GM12878 (cell line): ENCODE measurements around the gene BCAR3. TPM values are rescaled to one million over a fixed set of nuclear protein-coding genes. Genes with fewer than 3 reads are reported as not detected.

Source experiments
- ATAC-seq: fragments of 200-7000 bp; cut with Tn5 transposase; 3 replicates; pipeline ENCODE4 v1.9.1; 2020; ENCODE audit warnings: mild to moderate bottlenecking, moderate library complexity
- BruUV-seq: library from RNA; stranded (reverse); fragments of 400-500 nt; replicated peaks from 2 replicates; lab custom pipeline; 2021; lab: Mats Ljungman, UMichigan
- CTCF ChIA-PET: fragments of 300-600 bp; sonication (Branson Sonifier 250); formaldehyde crosslinking; extraction: SDS; loops from one replicate; lab custom pipeline; 2021; ENCODE audit warnings: inconsistent platforms; lab: Yijun Ruan, JAX
- POLR2A ChIA-PET: fragments of 350-600 bp; formaldehyde crosslinking; extraction: SDS; loops from one replicate; lab custom pipeline; 2021; ENCODE audit warnings: inconsistent platforms; lab: Charles Lee
- RAD21 ChIA-PET: fragments of 300-600 bp; sonication (Branson Sonifier 250); formaldehyde crosslinking; loops from one replicate; lab custom pipeline; 2023; ENCODE audit warnings: antibody characterized with exemption; ENCODE audit not compliant: unreplicated experiment; lab: Charles Lee
- SMC1A ChIA-PET: fragments of 300-600 bp; sonication (Branson Sonifier 250); formaldehyde crosslinking; loops from one replicate; lab custom pipeline; 2023; ENCODE audit not compliant: unreplicated experiment, uncharacterized antibody; lab: Charles Lee
- DNase-seq: peaks from one replicate; pipeline ENCODE4 v3.0.0-alpha.2; 2011; ENCODE audit warnings: low read depth, low spot score
- FAIRE-seq: peaks from 3 replicates; lab custom pipeline; 2011; peaks lifted over from hg19 to GRCh38; lab: Jason Lieb, UNC
- H2AFZ ChIP-seq: 2 replicates; pipeline ENCODE4 v1.6.0; 2011; ENCODE audit warnings: low read depth, low read length, control low read depth; ENCODE audit not compliant: control insufficient read depth
- H3K27ac ChIP-seq: 2 replicates; pipeline ENCODE4 v1.5.1; 2011; ENCODE audit warnings: control low read depth; ENCODE audit not compliant: control insufficient read depth, insufficient read depth
- H3K27me3 ChIP-seq, 2 experiments: replicated peaks in 1 of 2; 2 replicates each; pipeline versions ENCODE4 v1.6.0 to v1.6.1; 2011; ENCODE audit warnings: low read length in 1 of 2; ENCODE audit not compliant: control insufficient read depth in 2 of 2, insufficient read depth in 2 of 2
- H3K36me3 ChIP-seq, 2 experiments: 2 replicates each; pipeline ENCODE4 v1.5.1; 2011; ENCODE audit warnings: low read length in 1 of 2; ENCODE audit not compliant: control insufficient read depth in 2 of 2, insufficient read depth in 2 of 2
- H3K4me1 ChIP-seq: 2 replicates; pipeline ENCODE4 v1.6.1; 2011; ENCODE audit warnings: mild to moderate bottlenecking, low read length, moderate library complexity, mixed read lengths; ENCODE audit not compliant: control insufficient read depth, insufficient read depth
- H3K4me2 ChIP-seq: 2 replicates; pipeline ENCODE4 v1.6.0; 2011; ENCODE audit warnings: control low read depth; ENCODE audit not compliant: control insufficient read depth, insufficient read depth
- H3K4me3 ChIP-seq: fragments of 200-600 bp; sonication (generic); 2 replicates; pipeline ENCODE4 v1.5.1; 2016
- H3K79me2 ChIP-seq: 2 replicates; pipeline ENCODE4 v1.6.0; 2011; ENCODE audit warnings: low read length; ENCODE audit not compliant: control insufficient read depth, insufficient read depth
- H3K9ac ChIP-seq: 2 replicates; pipeline ENCODE4 v1.8.0; 2011; ENCODE audit warnings: low read length, control low read depth, mixed read lengths; ENCODE audit not compliant: control insufficient read depth, insufficient read depth
- H3K9me3 ChIP-seq: replicated peaks from 3 replicates; pipeline ENCODE4 v1.5.1; 2011; ENCODE audit warnings: mild to moderate bottlenecking, low read length; ENCODE audit not compliant: control insufficient read depth, insufficient read depth
- H4K20me1 ChIP-seq: 2 replicates; pipeline ENCODE4 v1.6.0; 2011; ENCODE audit not compliant: control insufficient read depth, insufficient read depth
- CBFB ChIP-seq: IDR thresholded peaks from 2 replicates; pipeline ENCODE4 v1.6.1; 2016; ENCODE audit warnings: antibody characterized with exemption, low read depth
- EGR1 ChIP-seq, 2 experiments: IDR thresholded peaks; 1 replicate in 1 of 2; 2 replicates in 1 of 2; pipeline ENCODE4 v1.6.1; 2011 to 2012; ENCODE audit warnings: low read depth in 2 of 2, low read length in 2 of 2, borderline replicate concordance in 1 of 2, mild to moderate bottlenecking in 1 of 2, moderate library complexity in 1 of 2
- EP300 ChIP-seq, 2 experiments: fragments of 150-350 bp in 1 of 2; IDR thresholded peaks; 2 replicates each; pipeline ENCODE4 v1.6.1; 2011 to 2012; ENCODE audit warnings: low read depth in 2 of 2, low read length in 2 of 2, borderline replicate concordance in 1 of 2, improper control_type of control experiment in 1 of 2, inconsistent platforms in 1 of 2; ENCODE audit not compliant: control insufficient read depth in 1 of 2
- ESRRA ChIP-seq: IDR thresholded peaks from 2 replicates; pipeline ENCODE4 v1.6.1; 2012; ENCODE audit warnings: mild to moderate bottlenecking, low read length, improper control_type of control experiment
- IKZF1 ChIP-seq: fragments of 450-650 bp; conservative IDR thresholded peaks from 2 replicates; pipeline ENCODE4 v1.6.1; 2017; ENCODE audit warnings: antibody characterized with exemption, mild to moderate bottlenecking
- POU2F2 ChIP-seq: IDR thresholded peaks from 3 replicates; pipeline ENCODE4 v1.6.1; 2011; ENCODE audit warnings: low read depth, mild to moderate bottlenecking, low read length, borderline replicate concordance
- ZNF207 ChIP-seq: fragments of 450-650 bp; IDR thresholded peaks from 2 replicates; pipeline ENCODE4 v1.6.1; 2014; ENCODE audit warnings: antibody characterized with exemption, mild to moderate bottlenecking, borderline replicate concordance
- WGBS: methylation state at CpG from one replicate; pipeline ENCODE4 v1.1.6; 2016; ENCODE audit warnings: low lambda C conversion rate; ENCODE audit not compliant: insufficient replicate concordance, insufficient coverage; ENCODE audit errors: missing lambda C conversion rate; 5-methylcytosine and 5-hydroxymethylcytosine counted together
- in situ Hi-C: fragments of 300-500 bp; cut with MboI; formaldehyde crosslinking; loops from 9 replicates; pipeline ENCODE4 v1.14.3; 2018; ENCODE audit warnings: mixed read lengths
- intact Hi-C: fragments of 100-400 bp; cut with micrococcal nuclease; formaldehyde crosslinking; loops from one replicate; pipeline ENCODE4 v1.14.2; 2022; ENCODE audit not compliant: unreplicated experiment
- polyA plus RNA-seq, 11 experiments: library from polyadenylated mRNA; depleted of rRNA in 4 of 11; unstranded in 6 of 11; stranded (reverse) in 5 of 11; fragments of >200 nt; fragmentation: Nextera tagmentation in 4 of 11; fragmentation: Illumina TruSeq in 1 of 11; extraction: Ambion mirVana in 4 of 11; extraction: Trizol in 1 of 11; gene quantifications; 1 replicate in 1 of 11; 2 replicates in 10 of 11; pipeline versions ENCODE4 v1.2.1 to v1.2.3, GENCODE V29; 2011 to 2016; ENCODE audit warnings: inconsistent platforms in 2 of 11, missing spikeins in 2 of 11, low read depth in 1 of 11
- total RNA-seq, 4 experiments: library from RNA; depleted of rRNA in 3 of 4; stranded (reverse); fragments of >200 nt in 3 of 4; fragmentation: Illumina TruSeq in 1 of 4; extraction: Trizol in 1 of 4; gene quantifications; 2 replicates each; pipeline versions ENCODE4 v1.2.1 to v1.2.3, GENCODE V29; 2013 to 2021
- TF ChIP-seq, protein P1 (sequence below): IDR thresholded peaks from 2 replicates; pipeline ENCODE4 v1.6.1; 2012; ENCODE audit warnings: mild to moderate bottlenecking, low read depth, low read length

BCAR3 gene
- total and polyA plus RNA-seq, 10 of the 15 experiments (the other 5 are each of a cell fraction or from before 2014, with no cell fraction given), result 1.3 to 6.6 (median 1.8) TPM

DNA sequence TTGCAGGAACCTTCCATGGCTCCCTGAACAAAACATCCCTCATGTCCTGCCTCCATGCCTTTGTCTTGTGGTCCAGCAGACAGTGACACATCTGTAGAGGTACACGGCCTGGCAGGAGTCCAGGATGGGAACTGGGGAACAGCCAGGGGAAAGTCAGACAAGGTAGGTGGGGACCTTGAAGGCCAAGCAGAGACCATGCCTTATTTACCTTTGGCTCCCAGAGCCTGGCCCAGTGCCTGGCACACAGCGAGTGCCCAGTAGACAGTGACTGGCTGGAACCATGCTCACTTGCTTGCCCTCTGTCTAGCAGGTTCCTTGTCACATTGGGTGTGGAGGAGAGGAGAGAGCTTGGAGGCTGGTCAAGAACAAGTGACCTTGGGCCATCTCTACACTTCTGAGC lies 81.0 kb downstream of the BCAR3 start (continued):
- TF ChIP-seq CBFB, result no peak
- TF ChIP-seq, protein P1, sequence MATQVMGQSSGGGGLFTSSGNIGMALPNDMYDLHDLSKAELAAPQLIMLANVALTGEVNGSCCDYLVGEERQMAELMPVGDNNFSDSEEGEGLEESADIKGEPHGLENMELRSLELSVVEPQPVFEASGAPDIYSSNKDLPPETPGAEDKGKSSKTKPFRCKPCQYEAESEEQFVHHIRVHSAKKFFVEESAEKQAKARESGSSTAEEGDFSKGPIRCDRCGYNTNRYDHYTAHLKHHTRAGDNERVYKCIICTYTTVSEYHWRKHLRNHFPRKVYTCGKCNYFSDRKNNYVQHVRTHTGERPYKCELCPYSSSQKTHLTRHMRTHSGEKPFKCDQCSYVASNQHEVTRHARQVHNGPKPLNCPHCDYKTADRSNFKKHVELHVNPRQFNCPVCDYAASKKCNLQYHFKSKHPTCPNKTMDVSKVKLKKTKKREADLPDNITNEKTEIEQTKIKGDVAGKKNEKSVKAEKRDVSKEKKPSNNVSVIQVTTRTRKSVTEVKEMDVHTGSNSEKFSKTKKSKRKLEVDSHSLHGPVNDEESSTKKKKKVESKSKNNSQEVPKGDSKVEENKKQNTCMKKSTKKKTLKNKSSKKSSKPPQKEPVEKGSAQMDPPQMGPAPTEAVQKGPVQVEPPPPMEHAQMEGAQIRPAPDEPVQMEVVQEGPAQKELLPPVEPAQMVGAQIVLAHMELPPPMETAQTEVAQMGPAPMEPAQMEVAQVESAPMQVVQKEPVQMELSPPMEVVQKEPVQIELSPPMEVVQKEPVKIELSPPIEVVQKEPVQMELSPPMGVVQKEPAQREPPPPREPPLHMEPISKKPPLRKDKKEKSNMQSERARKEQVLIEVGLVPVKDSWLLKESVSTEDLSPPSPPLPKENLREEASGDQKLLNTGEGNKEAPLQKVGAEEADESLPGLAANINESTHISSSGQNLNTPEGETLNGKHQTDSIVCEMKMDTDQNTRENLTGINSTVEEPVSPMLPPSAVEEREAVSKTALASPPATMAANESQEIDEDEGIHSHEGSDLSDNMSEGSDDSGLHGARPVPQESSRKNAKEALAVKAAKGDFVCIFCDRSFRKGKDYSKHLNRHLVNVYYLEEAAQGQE, result no peak
- TF ChIP-seq IKZF1, result no peak

DNA sequence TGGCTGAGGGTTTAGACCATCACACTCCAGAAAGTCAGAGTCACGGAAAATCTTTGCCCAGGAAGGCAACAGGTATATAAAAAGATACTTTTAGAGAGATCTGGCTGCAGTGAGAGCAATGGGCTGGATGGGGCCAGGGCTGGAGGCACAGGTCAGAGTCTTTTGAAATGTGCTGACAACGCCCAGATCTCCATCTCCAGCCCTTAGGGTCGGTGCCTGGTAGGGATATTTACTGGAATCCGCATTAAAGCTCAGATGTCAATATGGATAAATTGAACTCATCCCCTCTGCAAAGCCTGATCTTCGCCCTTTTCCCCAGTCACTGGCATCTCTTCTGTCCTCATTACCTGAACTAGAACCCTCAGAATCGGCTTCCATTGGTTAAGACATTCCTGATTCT lies 82.2 kb downstream of the BCAR3 start:
- H3K4me1 ChIP-seq, result no peaks in the 10 kb centered on the region
- 69% methylated on average over 6 of the region's 6 CpGs for WGBS
- intact Hi-C loops, result no loop called here
- H3K27ac ChIP-seq, result no peak overlapping the region
- no peak overlapping the region for H3K4me3 ChIP-seq
- H3K36me3 ChIP-seq, result no peaks in the 10 kb centered on the region
- H3K27me3 ChIP-seq, result peaks cover 0 to 2% of the 10 kb centered on the region in 2 experiments; a peak in 3 of 4 replicates
- H3K4me2 ChIP-seq, result no peak overlapping the region
- DNase-seq (no peak), FAIRE-seq (no peak), ATAC-seq (no peak)
- peaks cover 8% of the 10 kb centered on the region for H4K20me1 ChIP-seq
- no peak overlapping the region for H3K9ac ChIP-seq
- TF ChIP-seq EP300 (IDR thresholded peaks at IDR 0.05; ENCODE audit: borderline replicate concordance in 1 of 2, control insufficient read depth in 1 of 2, low read depth in 2 of 2, low read length in 2 of 2) (no peak), POU2F2 (no peak), EGR1 (IDR thresholded peaks at IDR 0.05; ENCODE audit: borderline replicate concordance in 1 of 2, low read depth in 2 of 2, low read length in 2 of 2) (no peak), ESRRA (no peak), ZNF207 (no peak)
- no peak overlapping the region for H2AFZ ChIP-seq
- no peaks in the 10 kb centered on the region for H3K9me3 ChIP-seq
- ChIA-PET CTCF (interaction anchor here (1.9 to 2.2 kb wide), 3 partner anchors 19 to 214 kb away, joined by 5 to 7 read pairs (median 6); no protein-coding TSS in a partner anchor), POLR2A (no interaction called here), SMC1A (no interaction called here), RAD21 (no interaction called here)
- no peaks in the 10 kb centered on the region for H3K79me2 ChIP-seq
- in situ Hi-C loops, result no loop called here
- no TSS peak for BruUV-seq
